ENCODE results near the gene GGTLC2.
"Not testable (repeated sequence)": the region's sequence is repeated elsewhere in the genome, so short reads cannot be mapped to it uniquely, and the experiment has no call there.

GGTLC2 gene

GRCh38 chr22:22673099-22673498 lies 28.7 kb downstream of the GGTLC2 start:
- H3K27ac Mint-ChIP-seq, result no peak overlapping the region
- H3K9me3 Mint-ChIP-seq, result no peaks in the 10 kb centered on the region
- H3K27me3 Mint-ChIP-seq, result no peaks in the 10 kb centered on the region
- H3K4me1 Mint-ChIP-seq (ENCODE audit: low read depth), result no peaks in the 10 kb centered on the region
- H3K4me3 Mint-ChIP-seq, result no peak overlapping the region
- no peaks in the 10 kb centered on the region for H3K36me3 Mint-ChIP-seq (ENCODE audit: low read depth)

- no peaks in the 10 kb centered on the region for H3K27me3 Mint-ChIP-seq
- H3K27ac Mint-ChIP-seq, result no peak overlapping the region
- H3K4me3 Mint-ChIP-seq, result no peak overlapping the region
- H3K9me3 Mint-ChIP-seq, result no peaks in the 10 kb centered on the region
- no peaks in the 10 kb centered on the region for H3K36me3 Mint-ChIP-seq (ENCODE audit: low read depth)
- H3K4me1 Mint-ChIP-seq (ENCODE audit: low read depth), result peaks cover 2% of the 10 kb centered on the region
These were observed 29.2 kb downstream of the GGTLC2 start for GRCh38 chr22:22673628-22674027.

- H3K4me3 Mint-ChIP-seq, result no peak overlapping the region
- H3K36me3 Mint-ChIP-seq (ENCODE audit: low read depth), result no peaks in the 10 kb centered on the region
- H3K27ac Mint-ChIP-seq, result no peak overlapping the region
- H3K4me1 Mint-ChIP-seq (ENCODE audit: low read depth), result peaks cover 8% of the 10 kb centered on the region
- no peaks in the 10 kb centered on the region for H3K27me3 Mint-ChIP-seq
- H3K9me3 Mint-ChIP-seq, result no peaks in the 10 kb centered on the region
These were observed 30.1 kb downstream of the GGTLC2 start for GRCh38 chr22:22674467-22674866.

DNA sequence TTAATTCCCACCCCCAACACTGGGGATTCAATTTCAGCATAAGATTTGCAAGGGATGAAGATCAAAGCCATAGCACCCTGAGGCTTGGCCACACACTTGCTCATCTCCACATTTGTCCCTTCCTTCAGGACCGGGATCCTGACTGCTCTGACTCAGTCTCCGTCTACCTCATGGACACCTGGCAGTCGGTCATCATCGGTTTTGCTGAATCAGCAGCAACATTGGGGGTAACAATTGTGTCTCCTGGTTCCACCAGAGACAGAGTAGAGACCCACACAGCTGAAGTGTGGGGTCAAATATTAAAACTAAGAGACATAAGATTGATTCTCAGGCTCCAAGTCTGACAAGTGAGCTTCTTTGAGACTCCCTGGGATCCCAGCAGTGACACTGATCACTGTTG lies 34.6 kb downstream of the GGTLC2 start:
- Mint-ChIP-seq H3K4me1 (ENCODE audit: low read depth) (peaks cover 8% of the 10 kb centered on the region), H3K9me3 (no peaks in the 10 kb centered on the region), H3K27me3 (no peaks in the 10 kb centered on the region), H3K4me3 (no peak overlapping the region), H3K27ac (no peak overlapping the region), H3K36me3 (ENCODE audit: low read depth) (no peaks in the 10 kb centered on the region)

- Mint-ChIP-seq H3K9me3 (no peaks in the 10 kb centered on the region), H3K27ac (peak overlapping the region; percentile 50), H3K27me3 (no peaks in the 10 kb centered on the region), H3K36me3 (ENCODE audit: low read depth) (no peaks in the 10 kb centered on the region), H3K4me3 (no peak overlapping the region), H3K4me1 (ENCODE audit: low read depth) (peaks cover 8% of the 10 kb centered on the region)
These were observed 36.0 kb downstream of the GGTLC2 start for GRCh38 chr22:22680396-22680795.

GRCh38 chr22:22681221-22681739 lies 36.9 kb downstream of the GGTLC2 start:
- Mint-ChIP-seq H3K36me3 (ENCODE audit: low read depth) (no peaks in the 10 kb centered on the region), H3K27me3 (no peaks in the 10 kb centered on the region), H3K9me3 (no peaks in the 10 kb centered on the region), H3K4me3 (no peak overlapping the region), H3K27ac (no peak overlapping the region), H3K4me1 (ENCODE audit: low read depth) (peaks cover 11% of the 10 kb centered on the region)

GRCh38 chr22:22682196-22682595 lies 37.8 kb downstream of the GGTLC2 start:
- no peak overlapping the region for H3K4me3 Mint-ChIP-seq
- no peaks in the 10 kb centered on the region for H3K9me3 Mint-ChIP-seq
- peaks cover 21% of the 10 kb centered on the region for H3K4me1 Mint-ChIP-seq (ENCODE audit: low read depth)
- no peaks in the 10 kb centered on the region for H3K27me3 Mint-ChIP-seq
- H3K36me3 Mint-ChIP-seq (ENCODE audit: low read depth), result no peaks in the 10 kb centered on the region
- H3K27ac Mint-ChIP-seq, result peak overlapping the region; percentile 22

- Mint-ChIP-seq H3K36me3 (ENCODE audit: low read depth) (no peaks in the 10 kb centered on the region), H3K4me1 (ENCODE audit: low read depth) (peaks cover 25% of the 10 kb centered on the region), H3K27me3 (no peaks in the 10 kb centered on the region), H3K9me3 (no peaks in the 10 kb centered on the region), H3K27ac (peak overlapping the region; percentile 22), H3K4me3 (no peak overlapping the region)
These were observed 38.6 kb downstream of the GGTLC2 start for GRCh38 chr22:22682807-22683667.

- Mint-ChIP-seq H3K36me3 (ENCODE audit: low read depth) (no peaks in the 10 kb centered on the region), H3K27me3 (no peaks in the 10 kb centered on the region), H3K4me3 (no peak overlapping the region), H3K9me3 (no peaks in the 10 kb centered on the region), H3K4me1 (ENCODE audit: low read depth) (peaks cover 21% of the 10 kb centered on the region), H3K27ac (no peak overlapping the region)
These were observed 39.4 kb downstream of the GGTLC2 start for GRCh38 chr22:22683668-22684361.

GRCh38 chr22:22684580-22685561 lies 40.5 kb downstream of the GGTLC2 start:
- no peaks in the 10 kb centered on the region for H3K27me3 Mint-ChIP-seq
- no peak overlapping the region for H3K27ac Mint-ChIP-seq
- H3K9me3 Mint-ChIP-seq, result no peaks in the 10 kb centered on the region
- peaks cover 17% of the 10 kb centered on the region for H3K4me1 Mint-ChIP-seq (ENCODE audit: low read depth)
- no peak overlapping the region for H3K4me3 Mint-ChIP-seq
- no peaks in the 10 kb centered on the region for H3K36me3 Mint-ChIP-seq (ENCODE audit: low read depth)

- Mint-ChIP-seq H3K4me1 (ENCODE audit: low read depth) (peaks cover 17% of the 10 kb centered on the region), H3K27ac (no peak overlapping the region), H3K36me3 (ENCODE audit: low read depth) (no peaks in the 10 kb centered on the region), H3K4me3 (no peak overlapping the region), H3K9me3 (no peaks in the 10 kb centered on the region), H3K27me3 (no peaks in the 10 kb centered on the region)
These were observed 41.2 kb downstream of the GGTLC2 start for GRCh38 chr22:22685586-22685985.

DNA sequence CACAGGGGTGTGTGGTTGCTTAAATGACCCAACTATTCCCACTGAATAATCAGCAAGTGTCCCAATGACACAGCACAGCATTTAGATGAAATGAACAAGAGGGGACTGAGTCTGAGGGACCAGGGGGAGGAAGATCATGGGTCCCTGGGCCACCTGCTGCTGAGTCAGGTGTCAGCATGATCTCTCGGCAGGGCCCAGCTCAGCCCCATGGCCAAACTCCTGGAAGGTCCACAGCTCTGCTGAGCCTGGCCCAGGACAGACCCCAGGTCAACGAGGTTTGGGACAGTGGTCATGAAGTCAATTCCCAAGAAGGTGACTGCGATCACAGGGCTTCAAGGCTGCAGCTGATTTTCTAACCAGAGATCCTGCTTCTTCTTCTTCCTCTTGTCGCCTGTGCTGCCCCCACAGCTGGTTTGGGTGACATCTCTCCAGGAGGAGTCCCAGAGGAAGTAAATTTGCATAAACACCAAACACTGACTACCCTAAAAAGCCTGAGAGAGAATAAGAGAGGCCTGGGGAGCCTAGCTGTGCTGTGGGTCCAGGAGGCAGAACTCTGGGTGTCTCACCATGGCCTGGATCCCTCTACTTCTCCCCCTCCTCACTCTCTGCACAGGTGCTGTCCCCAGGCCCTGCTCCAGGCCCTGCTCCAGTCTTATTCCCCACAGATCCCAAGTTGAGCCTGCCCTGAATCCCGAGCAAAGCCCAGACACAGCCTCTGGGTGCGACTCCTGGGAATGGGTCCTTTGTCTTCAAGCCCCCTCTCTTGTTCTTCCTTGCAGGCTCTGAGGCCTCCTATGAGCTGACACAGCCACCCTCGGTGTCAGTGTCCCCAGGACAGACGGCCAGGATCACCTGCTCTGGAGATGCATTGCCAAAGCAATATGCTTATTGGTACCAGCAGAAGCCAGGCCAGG lies 42.0 kb downstream of the GGTLC2 start:
- not testable (repeated sequence) for H3K27me3 Mint-ChIP-seq; H3K27ac Mint-ChIP-seq; H3K9me3 Mint-ChIP-seq; H3K4me3 Mint-ChIP-seq; H3K36me3 Mint-ChIP-seq (ENCODE audit: low read depth)
- H3K4me1 Mint-ChIP-seq (ENCODE audit: low read depth), result peaks cover 18% of the 10 kb centered on the region

- no peaks in the 10 kb centered on the region for H3K9me3 Mint-ChIP-seq
- no peak overlapping the region for H3K4me3 Mint-ChIP-seq
- peaks cover 24% of the 10 kb centered on the region for H3K4me1 Mint-ChIP-seq (ENCODE audit: low read depth)
- no peak overlapping the region for H3K27ac Mint-ChIP-seq
- H3K36me3 Mint-ChIP-seq (ENCODE audit: low read depth), result no peaks in the 10 kb centered on the region
- no peaks in the 10 kb centered on the region for H3K27me3 Mint-ChIP-seq
These were observed 43.5 kb downstream of the GGTLC2 start for GRCh38 chr22:22687638-22688500.

Measured in stimulated activated naive CD8-positive, alpha-beta T cell treated with anti-CD3 and anti-CD28 coated beads, Interleukin-15, Interleukin-2, amounts not matched to agents 100 ng/mL and 50 ng/mL, for 24 hours (primary cell).